NT2/D1 (cell line): ENCODE results near the gene GM2A.

ENCODE experiments used
- SUZ12 ChIP-seq: IDR thresholded peaks from 2 replicates; pipeline ENCODE4 v1.6.1; 2011; ENCODE audit not compliant: insufficient read length, insufficient read depth; ENCODE audit errors: extremely low read depth
- YY1 ChIP-seq: IDR thresholded peaks from 2 replicates; pipeline ENCODE4 v1.6.1; 2011; ENCODE audit not compliant: insufficient read length, insufficient read depth
- ZNF274 ChIP-seq: IDR thresholded peaks from 2 replicates; pipeline ENCODE4 v1.6.1; 2011; ENCODE audit warnings: mild to moderate bottlenecking, low read depth, low read length

GRCh38 chr5:151228986-151229385 lies 24.0 kb upstream of the GM2A start:
- no peak for TF ChIP-seq YY1
- TF ChIP-seq ZNF274, result no peak
- TF ChIP-seq SUZ12, result no peak
